Activated CD4-positive, CD25-positive, alpha-beta regulatory T cell (primary cell): ENCODE results near the gene GRPEL2.

Source experiments
- DNase-seq, 4 experiments: peaks; one replicate each; lab custom pipeline; 2025; lab: John Stamatoyannopoulos, UW

GRPEL2 gene

GRCh38 chr5:149319174-149319573, 26.1 kb upstream of the GRPEL2 start:
- DNase-seq, result no peak

GRCh38 chr5:149320791-149321330, 24.4 kb upstream of the GRPEL2 start:
- no peak for DNase-seq

GRCh38 chr5:149322518-149322917, 22.8 kb upstream of the GRPEL2 start:
- no peak for DNase-seq

- DNase-seq, result no peak
These were observed 22.1 kb upstream of the GRPEL2 start for GRCh38 chr5:149323210-149323609.

- no peak for DNase-seq
These were observed 21.6 kb upstream of the GRPEL2 start for GRCh38 chr5:149323621-149324205.

GRCh38 chr5:149324641-149325040, 20.7 kb upstream of the GRPEL2 start:
- DNase-seq, result no peak

- no peak for DNase-seq
These were observed 20.0 kb upstream of the GRPEL2 start for GRCh38 chr5:149325166-149325735.

GRCh38 chr5:149325894-149326293, 19.4 kb upstream of the GRPEL2 start:
- no peak for DNase-seq

- DNase-seq, result no peak
These were observed 18.7 kb upstream of the GRPEL2 start for GRCh38 chr5:149326611-149327010.

- DNase-seq, result no peak
These were observed 17.1 kb upstream of the GRPEL2 start for GRCh38 chr5:149328177-149328576.

GRCh38 chr5:149333711-149334443, 11.4 kb upstream of the GRPEL2 start:
- no peak for DNase-seq

- no peak for DNase-seq
These were observed 7.6 kb upstream of the GRPEL2 start for GRCh38 chr5:149337736-149338135.

GRCh38 chr5:149338364-149338763, 6.9 kb upstream of the GRPEL2 start:
- DNase-seq, result no peak

GRCh38 chr5:149340920-149341319, 4.4 kb upstream of the GRPEL2 start:
- no peak for DNase-seq

GRCh38 chr5:149341876-149342275, 3.4 kb upstream of the GRPEL2 start:
- no peak for DNase-seq

GRCh38 chr5:149344151-149344550, 1.1 kb upstream of the GRPEL2 start:
- DNase-seq, result no peak

GRCh38 chr5:149345892-149346222, 558 bp downstream of the GRPEL2 start:
- no peak for DNase-seq

- no peak for DNase-seq
These were observed 3.2 kb downstream of the GRPEL2 start for GRCh38 chr5:149348518-149348917.

- no peak for DNase-seq
These were observed 4.1 kb downstream of the GRPEL2 start for GRCh38 chr5:149349382-149349781.

GRCh38 chr5:149352169-149352568, 6.9 kb downstream of the GRPEL2 start:
- DNase-seq, result no peak

GRCh38 chr5:149353911-149354310, 8.6 kb downstream of the GRPEL2 start:
- no peak for DNase-seq

GRCh38 chr5:149355688-149356087, 10.4 kb downstream of the GRPEL2 start:
- no peak for DNase-seq

- no peak for DNase-seq
These were observed 11.1 kb downstream of the GRPEL2 start for GRCh38 chr5:149356391-149356790.
